ENCODE measurements around the gene DAAM1.

Gene DAAM1

GRCh38 chr14:59244581-59244980, 56.1 kb downstream of the DAAM1 start:
- Histone ChIP-seq H3K4me2 (ENCODE audit: insufficient read depth, low read length) (no peak overlapping the region), H3K4me1 (ENCODE audit: insufficient read depth, low read length) (no peaks in the 10 kb centered on the region), H4K20me1 (ENCODE audit: insufficient read depth, low read length) (no peaks in the 10 kb centered on the region), H3K79me2 (ENCODE audit: insufficient read depth, low read length) (no peaks in the 10 kb centered on the region), H3K9ac (ENCODE audit: low read depth, low read length) (no peak overlapping the region), H2AFZ (ENCODE audit: low read depth, low read length) (no peak overlapping the region), H3K36me3 (ENCODE audit: insufficient read depth, low read length) (no peaks in the 10 kb centered on the region), H3K27me3 (ENCODE audit: insufficient read depth, low read length, poor library complexity) (no peaks in the 10 kb centered on the region), H3K9me3 (ENCODE audit: insufficient read depth, low read length, severe bottlenecking) (no peaks in the 10 kb centered on the region), H3K27ac (ENCODE audit: low read length) (no peak overlapping the region), H3K4me3 (ENCODE audit: low read depth in 1 of 2, low read length in 2 of 2) (no peak overlapping the region)
- ATAC-seq (ENCODE audit: insufficient read depth, low read depth) (no peak), DNase-seq (no peak)
- no peak for TF ChIP-seq EZH2 (IDR thresholded peaks at IDR 0.05; ENCODE audit: borderline replicate concordance, low read depth, low read length, severe bottlenecking)
- no peak for TF ChIP-seq CTCF (IDR thresholded peaks at IDR 0.05; ENCODE audit: borderline replicate concordance, extremely low read depth, low read length, poor library complexity, severe bottlenecking)

GRCh38 chr14:59245809-59246295, 57.4 kb downstream of the DAAM1 start:
- Histone ChIP-seq H3K9me3 (ENCODE audit: insufficient read depth, low read length, severe bottlenecking) (no peaks in the 10 kb centered on the region), H3K4me2 (ENCODE audit: insufficient read depth, low read length) (no peak overlapping the region), H3K4me3 (ENCODE audit: low read depth in 1 of 2, low read length in 2 of 2) (no peak overlapping the region), H2AFZ (ENCODE audit: low read depth, low read length) (no peak overlapping the region), H3K9ac (ENCODE audit: low read depth, low read length) (no peak overlapping the region), H3K27me3 (ENCODE audit: insufficient read depth, low read length, poor library complexity) (no peaks in the 10 kb centered on the region), H3K27ac (ENCODE audit: low read length) (no peak overlapping the region), H3K79me2 (ENCODE audit: insufficient read depth, low read length) (no peaks in the 10 kb centered on the region), H3K4me1 (ENCODE audit: insufficient read depth, low read length) (no peaks in the 10 kb centered on the region), H3K36me3 (ENCODE audit: insufficient read depth, low read length) (no peaks in the 10 kb centered on the region), H4K20me1 (ENCODE audit: insufficient read depth, low read length) (no peaks in the 10 kb centered on the region)
- ATAC-seq (ENCODE audit: insufficient read depth, low read depth) (no peak), DNase-seq (no peak)
- TF ChIP-seq EZH2 (IDR thresholded peaks at IDR 0.05; ENCODE audit: borderline replicate concordance, low read depth, low read length, severe bottlenecking) (no peak), CTCF (IDR thresholded peaks at IDR 0.05; ENCODE audit: borderline replicate concordance, extremely low read depth, low read length, poor library complexity, severe bottlenecking) (no peak)

- TF ChIP-seq CTCF (IDR thresholded peaks at IDR 0.05; ENCODE audit: borderline replicate concordance, extremely low read depth, low read length, poor library complexity, severe bottlenecking) (no peak), EZH2 (IDR thresholded peaks at IDR 0.05; ENCODE audit: borderline replicate concordance, low read depth, low read length, severe bottlenecking) (no peak)
- Histone ChIP-seq H3K79me2 (ENCODE audit: insufficient read depth, low read length) (no peaks in the 10 kb centered on the region), H4K20me1 (ENCODE audit: insufficient read depth, low read length) (no peaks in the 10 kb centered on the region), H3K36me3 (ENCODE audit: insufficient read depth, low read length) (no peaks in the 10 kb centered on the region), H2AFZ (ENCODE audit: low read depth, low read length) (no peak overlapping the region), H3K4me2 (ENCODE audit: insufficient read depth, low read length) (no peak overlapping the region), H3K27me3 (ENCODE audit: insufficient read depth, low read length, poor library complexity) (no peaks in the 10 kb centered on the region), H3K4me1 (ENCODE audit: insufficient read depth, low read length) (no peaks in the 10 kb centered on the region), H3K9me3 (ENCODE audit: insufficient read depth, low read length, severe bottlenecking) (no peaks in the 10 kb centered on the region), H3K27ac (ENCODE audit: low read length) (no peak overlapping the region), H3K4me3 (ENCODE audit: low read depth in 1 of 2, low read length in 2 of 2) (no peak overlapping the region), H3K9ac (ENCODE audit: low read depth, low read length) (no peak overlapping the region)
- ATAC-seq (ENCODE audit: insufficient read depth, low read depth) (no peak), DNase-seq (no peak)
Observed at GRCh38 chr14:59246566-59246965, 58.1 kb downstream of the DAAM1 start.
